Aorta (tissue), 5 donors: Measurements from ENCODE around the gene ABI1. TPM values are rescaled to one million over a fixed set of nuclear protein-coding genes. Genes with fewer than 3 reads are reported as not detected.

Source experiments
- ATAC-seq: fragments of 200-7000 bp; cut with Tn5 transposase; one replicate; pipeline ENCODE4 v1.9.1; 2022; ENCODE audit warnings: moderate library complexity; ENCODE audit not compliant: low FRiP score
- DNase-seq, 2 donors: peaks; one replicate each; pipeline ENCODE4 v3.0.0-alpha.2; 2020
- H3K27ac ChIP-seq, 2 donors: one replicate each; pipeline ENCODE4 v1.5.1; 2013; ENCODE audit warnings: low read length in 2 of 2, mild to moderate bottlenecking in 2 of 2, moderate library complexity in 2 of 2, control low read depth in 1 of 2, inconsistent platforms in 1 of 2, low read depth in 1 of 2
- H3K27me3 ChIP-seq, 2 donors: one replicate each; pipeline ENCODE4 v1.6.1; 2013; ENCODE audit warnings: control low read depth in 1 of 2, low read length in 1 of 2, mild to moderate bottlenecking in 1 of 2, moderate library complexity in 1 of 2; ENCODE audit not compliant: insufficient read depth in 2 of 2, control insufficient read depth in 1 of 2
- H3K36me3 ChIP-seq, 2 donors: one replicate each; pipeline ENCODE4 v1.6.1; 2013; ENCODE audit warnings: control low read depth in 1 of 2, low read length in 1 of 2, mild to moderate bottlenecking in 1 of 2; ENCODE audit not compliant: insufficient read depth in 2 of 2, control insufficient read depth in 1 of 2
- H3K4me1 ChIP-seq, 2 donors: one replicate each; pipeline ENCODE4 v1.6.1; 2013; ENCODE audit warnings: low read length in 2 of 2, control low read depth in 1 of 2, mild to moderate bottlenecking in 1 of 2, moderate library complexity in 1 of 2; ENCODE audit not compliant: insufficient read depth in 2 of 2, control insufficient read depth in 1 of 2
- H3K4me3 ChIP-seq, 2 donors: one replicate each; pipeline ENCODE4 v1.5.1; 2013; ENCODE audit warnings: low read length in 2 of 2, control low read depth in 1 of 2, mild to moderate bottlenecking in 1 of 2
- H3K9me3 ChIP-seq: one replicate; pipeline ENCODE4 v1.6.1; 2013; ENCODE audit warnings: mild to moderate bottlenecking, low read length; ENCODE audit not compliant: control insufficient read depth
- WGBS, 2 donors: extraction: QIAGEN DNeasy Blood & Tissue Kit; methylation state at CpG; one replicate each; pipeline ENCODE4 v1.1.7; 2013; 5-methylcytosine and 5-hydroxymethylcytosine counted together
- intact Hi-C, 2 donors: fragments of 100-400 bp; cut with DNase I; formaldehyde crosslinking; loops; one replicate each; pipeline versions ENCODE4 v1.14.2 to v1.15.0; 2022
- polyA plus RNA-seq, 2 donors: library from polyadenylated mRNA; stranded (reverse); fragments of 200-250 nt; gene quantifications; one replicate each; pipeline ENCODE4 v1.2.3, GENCODE V29; 2013
- total RNA-seq, 2 donors: library from RNA; stranded (reverse); fragmentation: NEBNext Ultra II Directional; extraction: Animal tissue kit (Norgen Biotek cat#: 25700); gene quantifications; one replicate each; pipeline ENCODE4 v1.2.1, GENCODE V29; 2021
- donor health status: healthy with polysubstance abuse.
- donor health status: Bipolar disorder and iron deficiency.
- donor health status: DM: no; HTN: no; CAD: no.
- donor health status: DM: no; HTN: no; CAD: no.
- donor health status: DM: yes; HTN: yes; CAD: no.

Gene ABI1
- total and polyA plus RNA-seq, 4 donors = 20.8 to 60.3 (median 40.9) TPM

GRCh38 chr10:26881600-26882331 is 21.0 kb upstream of the ABI1 start:
- 12% methylated on average over 10 of the region's 10 CpGs for WGBS, 2 donors
- intact Hi-C loops = loop anchor here (1.0 to 2.0 kb wide), 2 partner anchors 155 kb away; no protein-coding TSS in a partner anchor
- H3K36me3 ChIP-seq = no peaks in the 10 kb centered on the region
- ATAC-seq (peak; percentile 77), DNase-seq (no peak)
- no peak overlapping the region for H3K27ac ChIP-seq
- no peaks in the 10 kb centered on the region for H3K4me1 ChIP-seq
- no peak overlapping the region for H3K4me3 ChIP-seq
- H3K9me3 ChIP-seq = no peaks in the 10 kb centered on the region
- H3K27me3 ChIP-seq = no peaks in the 10 kb centered on the region

- WGBS, 2 donors = 17 to 18% methylated on average over 5 of the region's 5 CpGs
- Histone ChIP-seq H3K27ac (no peak overlapping the region), H3K4me1 (no peaks in the 10 kb centered on the region), H3K4me3 (no peak overlapping the region), H3K27me3 (no peaks in the 10 kb centered on the region), H3K9me3 (no peaks in the 10 kb centered on the region), H3K36me3 (no peaks in the 10 kb centered on the region)
- ATAC-seq (no peak), DNase-seq (no peak)
- intact Hi-C loops = loop anchor here in 1 of 2 donors (2.0 kb wide), 1 partner anchor 153 kb away; no protein-coding TSS in a partner anchor
Observed at GRCh38 chr10:26879744-26880143, 19.0 kb upstream of the ABI1 start.

- no peak for ATAC-seq
- Histone ChIP-seq H3K4me1 (no peaks in the 10 kb centered on the region), H3K27me3 (no peaks in the 10 kb centered on the region), H3K36me3 (no peaks in the 10 kb centered on the region), H3K4me3 (no peak overlapping the region), H3K9me3 (no peaks in the 10 kb centered on the region), H3K27ac (no peak overlapping the region)
- no peak for DNase-seq
- WGBS, 2 donors = 90 to 91% methylated on average over 1 of the region's 1 CpG
- intact Hi-C loops = no loop called here
Observed at GRCh38 chr10:26870766-26871165, 10.0 kb upstream of the ABI1 start.

GRCh38 chr10:26869528-26869927 is 8.8 kb upstream of the ABI1 start:
- H3K9me3 ChIP-seq = no peaks in the 10 kb centered on the region
- intact Hi-C loops = no loop called here
- H3K36me3 ChIP-seq = no peaks in the 10 kb centered on the region
- no peak overlapping the region for H3K27ac ChIP-seq
- WGBS, 2 donors = 67 to 68% methylated on average over 8 of the region's 8 CpGs
- no peaks in the 10 kb centered on the region for H3K4me1 ChIP-seq
- H3K4me3 ChIP-seq = no peak overlapping the region
- ATAC-seq (no peak), DNase-seq (no peak)
- H3K27me3 ChIP-seq = no peaks in the 10 kb centered on the region

GRCh38 chr10:26863351-26864076 is 2.8 kb upstream of the ABI1 start:
- Histone ChIP-seq H3K36me3 (no peaks in the 10 kb centered on the region), H3K9me3 (no peaks in the 10 kb centered on the region), H3K27me3 (no peaks in the 10 kb centered on the region), H3K4me1 (no peaks in the 10 kb centered on the region), H3K4me3 (no peak overlapping the region), H3K27ac (no peak overlapping the region)
- ATAC-seq (no peak), DNase-seq (no peak)
- WGBS, 2 donors = 66 to 78% methylated on average over 3 of the region's 3 CpGs
- intact Hi-C loops = loop anchor here in 1 of 2 donors (5.0 kb wide), 1 partner anchor 136 kb away; no protein-coding TSS in a partner anchor

GRCh38 chr10:26861205-26861998 is 644 bp upstream of the ABI1 start:
- DNase-seq = no peak
- H3K27me3 ChIP-seq = no peaks in the 10 kb centered on the region
- no peaks in the 10 kb centered on the region for H3K9me3 ChIP-seq
- intact Hi-C loops = loop anchor here in 1 of 2 donors (5.0 kb wide), 1 partner anchor 134 kb away; no protein-coding TSS in a partner anchor
- ATAC-seq = no peak
- H3K4me3 ChIP-seq = peak overlapping the region in 1 of 2 donors; percentile 17
- H3K27ac ChIP-seq = no peak overlapping the region
- 37 to 40% methylated on average over 24 of the region's 24 CpGs for WGBS, 2 donors
- H3K36me3 ChIP-seq = no peaks in the 10 kb centered on the region
- H3K4me1 ChIP-seq = peaks cover 2 to 3% of the 10 kb centered on the region in 2 donors

GRCh38 chr10:26860102-26860442 is 686 bp downstream of the ABI1 start:
- peak overlapping the region; percentile 69 to 85 for H3K27ac ChIP-seq
- H3K4me3 ChIP-seq = peak overlapping the region; percentile 89 to 93
- H3K27me3 ChIP-seq = no peaks in the 10 kb centered on the region
- H3K36me3 ChIP-seq = no peaks in the 10 kb centered on the region
- H3K9me3 ChIP-seq = no peaks in the 10 kb centered on the region
- 0 to 1% methylated on average over 13 to 24 of the region's 24 CpGs for WGBS, 2 donors
- peaks cover 2 to 3% of the 10 kb centered on the region in 2 donors for H3K4me1 ChIP-seq
- peak; percentile 64 for ATAC-seq
- peak; percentile 79 to 87 for DNase-seq
- intact Hi-C loops = loop anchor here in 1 of 2 donors (5.0 kb wide), 1 partner anchor 133 kb away; no protein-coding TSS in a partner anchor

GRCh38 chr10:26859241-26860101 is 1.3 kb downstream of the ABI1 start:
- H3K36me3 ChIP-seq = no peaks in the 10 kb centered on the region
- no peaks in the 10 kb centered on the region for H3K9me3 ChIP-seq
- peaks cover 2 to 3% of the 10 kb centered on the region in 2 donors for H3K4me1 ChIP-seq
- H3K4me3 ChIP-seq = peak overlapping the region; percentile 89 to 93
- DNase-seq (no peak), ATAC-seq (no peak)
- H3K27ac ChIP-seq = peak overlapping the region in 1 of 2 donors; percentile 64
- intact Hi-C loops = loop anchor here (5.0 to 10.0 kb wide), 2 partner anchors 75 to 132 kb away; no protein-coding TSS in a partner anchor
- no peaks in the 10 kb centered on the region for H3K27me3 ChIP-seq
- 0 to 1% methylated on average over 15 of the region's 15 CpGs for WGBS, 2 donors
